ENCODE data around the gene DEFB115.
"Not testable (repeated sequence)": the region's sequence is repeated elsewhere in the genome, so short reads cannot be mapped to it uniquely, and the experiment has no call there.

The DEFB115 gene, protein sequence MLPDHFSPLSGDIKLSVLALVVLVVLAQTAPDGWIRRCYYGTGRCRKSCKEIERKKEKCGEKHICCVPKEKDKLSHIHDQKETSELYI
- 0 reads per million in 18 experiments for total RNA-seq

DNA sequence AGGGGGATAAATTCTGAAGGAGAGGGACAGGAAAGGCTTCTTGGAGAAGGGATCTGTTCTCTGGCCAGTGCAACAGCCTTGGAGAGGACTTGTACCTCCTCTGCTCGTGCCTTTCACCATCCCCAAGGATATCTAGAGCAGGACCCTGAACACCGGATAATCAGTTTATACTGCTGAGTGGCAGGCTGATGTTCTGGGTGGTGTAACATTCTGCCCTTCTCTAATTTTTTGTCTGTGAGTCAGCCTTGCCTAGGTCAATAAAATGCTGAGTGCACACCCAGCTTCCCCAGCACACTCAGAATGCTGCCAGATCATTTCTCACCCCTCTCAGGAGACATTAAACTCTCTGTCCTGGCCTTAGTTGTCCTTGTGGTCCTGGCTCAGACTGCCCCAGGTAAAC lies at the start of gene DEFB115:
Gene DEFB115 (plus strand): TSS at position 301 of the 400 bp plus-strand sequence. CDS start 0 bp downstream, at position 301.
- no peak for DNase-seq

DNA sequence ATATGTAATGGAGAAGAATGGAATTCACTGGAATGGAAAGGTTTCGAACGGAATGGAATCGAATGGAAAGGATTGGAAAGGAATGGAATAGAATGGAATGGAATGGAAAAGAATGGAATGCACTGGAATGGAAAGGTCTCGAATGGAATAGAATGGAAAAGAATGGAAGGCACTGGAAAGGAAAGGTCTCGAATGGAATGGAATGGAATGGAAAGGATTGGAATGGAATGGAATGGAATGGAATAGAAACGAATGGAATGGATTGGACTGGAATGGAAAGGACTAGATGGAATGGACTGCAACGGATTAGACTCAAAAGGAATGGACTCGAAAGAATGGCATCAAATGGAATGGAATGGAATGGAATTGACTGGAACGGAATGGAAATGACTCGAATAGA lies 20.5 kb upstream of the DEFB115 start:
- no peak for DNase-seq

DNA sequence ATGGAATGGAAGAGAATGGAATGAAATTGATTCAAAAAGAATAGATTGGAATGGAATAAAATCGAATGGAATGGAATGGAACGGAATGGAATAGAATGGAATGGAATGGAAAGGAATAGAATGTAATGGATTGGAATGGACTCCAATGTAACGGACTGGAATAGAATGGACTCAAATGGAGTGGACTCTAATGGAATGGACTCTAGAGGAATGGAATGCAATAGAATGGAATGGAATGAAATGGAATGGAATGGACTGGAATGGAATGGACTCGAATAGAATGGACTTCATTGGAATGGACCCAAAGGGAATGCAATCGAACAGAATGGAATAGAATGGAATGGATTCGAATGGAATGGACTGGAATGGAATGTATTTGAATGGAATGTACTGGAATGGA lies 19.7 kb upstream of the DEFB115 start:
- no peak for DNase-seq

DNA sequence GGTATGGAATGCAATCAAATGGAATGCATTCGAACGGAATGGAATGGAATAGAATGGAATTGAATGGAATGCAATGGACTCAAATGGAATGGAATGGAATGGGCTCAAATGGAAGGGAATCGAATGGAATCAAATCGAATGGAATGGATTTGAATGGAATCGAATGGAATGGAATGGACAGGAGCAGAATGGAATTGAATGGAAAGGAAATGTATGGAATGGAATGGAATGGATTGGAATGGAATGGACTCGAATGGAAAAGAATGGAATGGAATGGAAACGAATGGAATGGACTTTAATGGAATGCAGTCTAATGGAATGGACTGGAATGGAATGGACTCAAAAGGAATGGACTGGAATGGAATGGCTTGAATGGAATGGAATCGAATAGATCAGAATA lies 18.3 kb upstream of the DEFB115 start:
- no peak for DNase-seq

DNA sequence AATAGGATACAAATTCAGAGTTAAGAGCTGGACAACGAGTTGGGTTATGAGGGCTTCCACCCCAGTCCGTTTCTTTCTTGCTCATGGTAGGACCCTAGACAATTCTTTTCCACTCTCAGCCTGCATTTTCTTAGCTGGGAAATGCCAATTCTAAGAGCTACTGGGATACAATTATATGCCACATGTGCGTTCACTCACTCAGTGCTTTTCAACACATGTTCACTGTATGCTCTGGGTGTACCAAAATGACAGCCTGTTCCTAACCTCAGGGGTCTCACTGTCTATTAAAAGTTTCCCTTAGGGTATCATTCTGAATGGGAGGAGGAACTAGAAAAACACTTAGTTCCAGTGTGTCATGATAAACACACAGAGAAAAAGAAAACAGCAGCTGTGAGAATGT lies 505 bp upstream of the DEFB115 start:
- DNase-seq = no peak

DNA sequence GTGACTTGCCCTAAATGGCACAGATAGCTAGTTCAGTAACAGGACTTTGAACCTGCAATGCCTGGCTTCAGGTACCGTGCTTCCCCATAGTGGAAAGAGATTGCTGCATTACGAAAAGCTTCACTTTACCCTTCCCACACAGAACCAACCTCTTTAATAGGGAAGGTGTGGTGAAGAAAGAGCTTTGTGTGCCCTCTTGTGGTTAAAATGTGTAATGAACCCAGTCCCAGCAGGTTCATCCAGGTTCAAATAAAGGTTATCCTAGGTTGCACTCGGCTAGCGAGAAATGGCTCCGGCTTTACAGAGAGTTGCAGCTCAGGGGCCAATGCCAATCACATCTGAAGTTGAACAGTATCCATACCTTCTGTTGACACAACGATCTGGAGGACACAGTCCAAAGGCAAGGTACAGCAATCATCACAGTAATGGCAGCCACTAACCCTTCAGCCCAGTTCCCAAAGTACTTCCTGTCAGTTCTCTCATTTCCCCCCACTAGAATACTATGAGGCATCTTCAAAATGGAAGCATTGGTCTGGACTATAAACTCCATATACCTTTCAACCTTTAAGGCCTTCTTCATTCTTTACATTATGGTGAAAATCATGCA lies 3.0 kb downstream of the DEFB115 start:
- DNase-seq = peak in 1 of 2 donors; percentile 5

DNA sequence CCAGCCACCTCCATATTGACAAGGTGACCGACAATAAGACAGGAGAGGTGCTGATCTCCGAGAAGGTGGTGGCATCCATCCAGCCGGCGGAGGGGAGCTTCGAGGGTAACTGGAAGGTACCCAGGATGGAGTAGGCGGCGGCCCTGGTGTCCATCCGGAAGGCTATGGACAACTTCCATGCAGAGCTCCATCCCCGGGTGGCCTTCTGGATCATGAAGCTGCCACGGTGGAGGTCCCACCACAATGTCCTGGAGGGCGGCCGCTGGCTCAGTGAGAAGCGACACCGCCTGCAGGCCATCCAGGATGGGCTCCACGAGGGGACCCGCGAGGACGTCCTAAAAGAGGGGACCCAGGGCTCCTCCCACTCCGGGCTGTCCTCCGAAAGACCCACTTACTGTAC lies 17.0 kb downstream of the DEFB115 start:
- no peak for DNase-seq

DNA sequence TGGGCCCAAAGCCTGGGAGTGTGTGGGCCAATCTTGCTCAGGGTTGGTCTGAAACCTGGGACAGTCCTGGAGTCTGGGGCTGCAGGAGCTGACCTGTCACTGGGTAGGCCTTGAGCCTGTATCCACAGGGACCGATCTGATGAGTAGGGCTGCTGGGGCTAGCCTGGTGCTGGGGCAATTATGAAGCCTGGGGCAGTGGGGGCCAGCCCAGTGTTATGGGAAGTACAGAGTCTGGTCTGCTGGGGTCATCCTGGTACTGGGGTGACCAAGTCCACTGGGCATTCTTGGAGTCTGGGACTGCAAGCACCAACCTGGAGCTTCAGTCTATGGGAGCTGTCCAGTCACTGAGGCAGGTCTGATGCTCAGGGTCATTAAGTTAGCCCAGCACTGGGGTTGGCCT lies 20.7 kb downstream of the DEFB115 start:
- no peak for DNase-seq

DNA sequence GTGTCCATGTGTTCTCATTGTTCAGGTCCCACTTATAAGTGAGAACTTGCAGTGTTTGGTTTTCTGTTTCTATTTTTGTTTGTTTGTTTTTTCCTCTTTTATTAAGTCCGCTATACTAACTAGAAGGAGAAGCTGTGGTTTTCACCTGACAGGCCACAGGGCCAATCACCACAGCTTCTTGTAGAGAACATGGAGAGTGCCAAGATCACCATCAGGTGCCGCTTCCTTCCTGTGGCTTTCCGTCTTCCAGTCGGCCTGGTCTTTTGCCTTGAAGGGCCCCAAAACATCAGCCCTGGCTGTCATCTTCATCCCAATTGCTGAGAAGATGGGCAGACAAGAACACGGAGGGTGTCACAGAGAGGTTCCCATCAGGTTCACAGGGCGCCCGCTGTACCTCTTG lies 27.5 kb downstream of the DEFB115 start:
- DNase-seq = not testable (repeated sequence)

DNA sequence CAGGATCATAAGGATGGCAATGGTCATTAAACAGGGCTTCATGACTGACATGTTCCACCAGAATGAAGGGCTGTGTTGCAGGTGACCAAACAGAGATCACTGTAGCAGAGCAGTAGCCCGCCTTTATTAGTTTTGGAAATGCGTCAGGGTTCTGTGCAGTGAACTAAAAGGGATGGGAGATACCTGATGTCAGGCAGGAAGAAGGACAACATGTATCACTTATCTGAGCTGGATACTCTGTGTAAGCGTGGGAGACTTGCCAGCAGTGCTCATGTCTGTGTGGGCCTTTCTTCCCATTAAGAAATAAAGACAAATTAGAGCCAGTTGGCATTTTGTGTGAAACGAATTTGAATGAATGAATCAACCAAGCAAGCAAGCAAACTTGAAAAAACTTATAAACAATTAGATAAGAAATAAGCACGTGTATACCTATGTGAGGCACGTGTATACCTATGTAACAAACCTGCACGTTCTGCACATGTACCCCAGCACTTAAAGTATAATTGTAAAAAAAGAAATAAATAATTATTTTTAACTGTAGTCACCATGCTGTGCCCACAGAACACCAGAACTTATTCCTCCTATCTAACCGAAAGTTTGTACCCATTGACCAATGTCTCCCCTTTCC lies 51.2 kb downstream of the DEFB115 start, which contains the start of gene DEFB116:
Gene DEFB116 (minus strand): TSS at position 51 of the 628 bp plus-strand sequence. CDS start 0 bp downstream, at position 51.
- no peak for DNase-seq

Measured in inflammatory macrophage (primary cell).